NCI-H774 (cell line): ENCODE measurements around the gene UMPS.

ENCODE experiments used
- DNase-seq: peaks from one replicate; lab custom pipeline; 2025; lab: John Stamatoyannopoulos, UW

The UMPS gene

GRCh38 chr3:124730129-124730940 is at the start of gene UMPS:
Gene UMPS (plus strand): TSS chr3:124730452. CDS start chr3:124730472, 20 bp downstream.
- peak; percentile 77 for DNase-seq

- no peak for DNase-seq
Measured at GRCh38 chr3:124680521-124680920, 49.7 kb upstream of the UMPS start.

- no peak for DNase-seq
Measured at GRCh38 chr3:124682263-124682662, 48.0 kb upstream of the UMPS start.

- no peak for DNase-seq
Measured at GRCh38 chr3:124684459-124684858, 45.8 kb upstream of the UMPS start.

GRCh38 chr3:124685067-124685466 is 45.2 kb upstream of the UMPS start:
- DNase-seq = no peak

- no peak for DNase-seq
Measured at GRCh38 chr3:124685481-124685880, 44.8 kb upstream of the UMPS start.

GRCh38 chr3:124686028-124686670 is 44.1 kb upstream of the UMPS start:
- no peak for DNase-seq

- DNase-seq = no peak
Measured at GRCh38 chr3:124688581-124689454, 41.4 kb upstream of the UMPS start.

GRCh38 chr3:124691599-124691998 is 38.7 kb upstream of the UMPS start:
- no peak for DNase-seq

GRCh38 chr3:124694486-124694885 is 35.8 kb upstream of the UMPS start:
- DNase-seq = no peak

GRCh38 chr3:124695369-124695768 is 34.9 kb upstream of the UMPS start:
- DNase-seq = no peak

- no peak for DNase-seq
Measured at GRCh38 chr3:124696006-124696405, 34.2 kb upstream of the UMPS start.

GRCh38 chr3:124697302-124697701 is 33.0 kb upstream of the UMPS start:
- DNase-seq = no peak

GRCh38 chr3:124698030-124698770 is 32.1 kb upstream of the UMPS start:
- DNase-seq = no peak

- no peak for DNase-seq
Measured at GRCh38 chr3:124699051-124699450, 31.2 kb upstream of the UMPS start.

- DNase-seq = no peak
Measured at GRCh38 chr3:124699686-124700396, 30.4 kb upstream of the UMPS start.

- DNase-seq = no peak
Measured at GRCh38 chr3:124700880-124701684, 29.2 kb upstream of the UMPS start.

- DNase-seq = no peak
Measured at GRCh38 chr3:124701687-124702086, 28.6 kb upstream of the UMPS start.

GRCh38 chr3:124702950-124703349 is 27.3 kb upstream of the UMPS start:
- DNase-seq = no peak

- DNase-seq = no peak
Measured at GRCh38 chr3:124705552-124705951, 24.7 kb upstream of the UMPS start.
